H1 (cell line): ENCODE data around the gene BRMS1. TPM values are rescaled to one million over a fixed set of nuclear protein-coding genes. Genes with fewer than 3 reads are reported as not detected.

Experiments
- CTCF ChIA-PET: fragments of 300-600 bp; sonication (Branson Sonifier 250); formaldehyde crosslinking; loops from one replicate; lab custom pipeline; 2021; ENCODE audit not compliant: partially characterized antibody; lab: Charles Lee
- POLR2A ChIA-PET: fragments of 300-600 bp; sonication (Branson Sonifier 250); formaldehyde crosslinking; loops from one replicate; lab custom pipeline; 2021; ENCODE audit warnings: inconsistent platforms; ENCODE audit not compliant: partially characterized antibody; lab: Charles Lee
- DNase-seq, 2 experiments: peaks; one replicate each; pipeline versions ENCODE4 v3.0.0 to v3.0.0-alpha.2; 2010 to 2022; ENCODE audit warnings: low spot score in 2 of 2, low read depth in 1 of 2, mixed read lengths in 1 of 2
- FAIRE-seq: peaks from 2 replicates; lab custom pipeline; 2011; peaks lifted over from hg19 to GRCh38; lab: Jason Lieb, UNC
- H2AFZ ChIP-seq: 2 replicates; pipeline ENCODE4 v1.8.1; 2012; ENCODE audit warnings: low read length, inconsistent platforms
- H2AK5ac ChIP-seq: 2 replicates; pipeline ENCODE4 v1.6.1; 2013; ENCODE audit warnings: low read depth, low read length
- H2BK120ac ChIP-seq: replicated peaks from 2 replicates; pipeline ENCODE3; 2013; ENCODE audit warnings: low read depth, low read length, inconsistent platforms
- H2BK12ac ChIP-seq: 2 replicates; pipeline ENCODE4 v1.6.1; 2013; ENCODE audit warnings: low read depth, low read length
- H2BK15ac ChIP-seq: 2 replicates; pipeline ENCODE4 v1.6.1; 2013; ENCODE audit warnings: low read length
- H2BK20ac ChIP-seq: 2 replicates; pipeline ENCODE4 v1.6.1; 2013; ENCODE audit warnings: low read length
- H2BK5ac ChIP-seq: 2 replicates; pipeline ENCODE4 v1.6.1; 2013; ENCODE audit warnings: low read depth, low read length
- H3K14ac ChIP-seq: 2 replicates; pipeline ENCODE4 v1.6.1; 2013; ENCODE audit warnings: inconsistent platforms; ENCODE audit not compliant: insufficient read length
- H3K18ac ChIP-seq: 2 replicates; pipeline ENCODE4 v1.6.1; 2013; ENCODE audit warnings: low read length; ENCODE audit errors: extremely low read depth
- H3K23ac ChIP-seq: 2 replicates; pipeline ENCODE4 v1.6.1; 2013; ENCODE audit warnings: inconsistent platforms; ENCODE audit not compliant: insufficient read length
- H3K23me2 ChIP-seq: 2 replicates; pipeline ENCODE4 v1.6.1; 2013; ENCODE audit warnings: low read depth, low read length
- H3K27ac ChIP-seq: 2 replicates; pipeline ENCODE4 v1.6.1; 2011; ENCODE audit warnings: low read depth, low read length, inconsistent platforms
- H3K27me3 ChIP-seq, 4 experiments: replicated peaks in 1 of 4; 1 replicate in 1 of 4; 2 replicates in 3 of 4; pipeline versions ENCODE4 v1.6.1 to v1.8.1; 2011 to 2013; ENCODE audit warnings: low read length in 3 of 4, mild to moderate bottlenecking in 3 of 4, inconsistent platforms in 2 of 4, mixed read lengths in 2 of 4, moderate library complexity in 1 of 4; ENCODE audit not compliant: control insufficient read depth in 3 of 4, insufficient read depth in 3 of 4; ENCODE audit errors: extremely low read depth in 1 of 4
- H3K36me3 ChIP-seq, 4 experiments: 2 replicates each; pipeline versions ENCODE4 v1.6.1 to v1.8.1; 2011 to 2013; ENCODE audit warnings: mild to moderate bottlenecking in 4 of 4, low read length in 3 of 4, moderate library complexity in 2 of 4, control low read depth in 1 of 4, inconsistent platforms in 1 of 4; ENCODE audit not compliant: insufficient read depth in 4 of 4, control insufficient read depth in 2 of 4
- H3K4ac ChIP-seq: replicated peaks from 2 replicates; pipeline ENCODE3; 2013; ENCODE audit warnings: low read length, low read depth, mixed read lengths, inconsistent platforms; ENCODE audit not compliant: insufficient read length
- H3K4me1 ChIP-seq, 4 experiments: replicated peaks in 1 of 4; 1 replicate in 1 of 4; 2 replicates in 3 of 4; pipeline versions ENCODE4 v1.6.1 to v1.8.1; 2011 to 2013; ENCODE audit warnings: low read length in 3 of 4, inconsistent platforms in 2 of 4, mixed read lengths in 1 of 4; ENCODE audit not compliant: insufficient read depth in 4 of 4, control insufficient read depth in 3 of 4
- H3K4me2 ChIP-seq, 2 experiments: 2 replicates each; pipeline versions ENCODE4 v1.6.1 to v1.8.1; 2011 to 2013; ENCODE audit warnings: low read depth in 2 of 2, low read length in 2 of 2, control low read depth in 1 of 2, inconsistent platforms in 1 of 2, mild to moderate bottlenecking in 1 of 2; ENCODE audit not compliant: insufficient read depth in 1 of 2
- H3K4me3 ChIP-seq, 4 experiments: fragments of 200-600, 300-600 bp in 1 of 4; sonication (generic), shearing (Covaris generic), sonication (Bioruptor Twin) in 1 of 4; 2 replicates each; pipeline versions ENCODE4 v1.5.1 to v1.8.1; 2011 to 2016; ENCODE audit warnings: low read length in 4 of 4, low read depth in 3 of 4, control low read depth in 2 of 4, inconsistent platforms in 2 of 4, mild to moderate bottlenecking in 2 of 4, mixed read lengths in 1 of 4, moderate library complexity in 1 of 4; ENCODE audit not compliant: insufficient read depth in 2 of 4; ENCODE audit errors: extremely low read depth in 1 of 4
- H3K56ac ChIP-seq: replicated peaks from 2 replicates; pipeline ENCODE3; 2013; ENCODE audit warnings: low read depth, mild to moderate bottlenecking, mixed read lengths, low read length, inconsistent platforms; ENCODE audit not compliant: insufficient read length
- H3K79me1 ChIP-seq: 2 replicates; pipeline ENCODE4 v1.6.1; 2013; ENCODE audit warnings: low read depth, low read length, control low read depth
- H3K79me2 ChIP-seq, 2 experiments: 2 replicates each; pipeline versions ENCODE4 v1.6.1 to v1.8.1; 2012 to 2013; ENCODE audit warnings: low read length in 2 of 2, mild to moderate bottlenecking in 2 of 2, inconsistent platforms in 1 of 2; ENCODE audit not compliant: insufficient read depth in 2 of 2, control insufficient read depth in 1 of 2
- H3K9ac ChIP-seq, 4 experiments: replicated peaks in 1 of 4; 1 replicate in 1 of 4; 2 replicates in 3 of 4; pipeline versions ENCODE4 v1.6.1 to v1.8.1; 2011 to 2013; ENCODE audit warnings: low read depth in 3 of 4, low read length in 3 of 4, control low read depth in 2 of 4, mild to moderate bottlenecking in 2 of 4, moderate library complexity in 2 of 4, inconsistent platforms in 1 of 4; ENCODE audit errors: extremely low read depth in 1 of 4
- H3K9me3 ChIP-seq, 2 experiments: 2 replicates each; pipeline versions ENCODE4 v1.6.1 to v1.8.1; 2012 to 2013; ENCODE audit warnings: mild to moderate bottlenecking in 2 of 2, moderate library complexity in 2 of 2, control low read depth in 1 of 2, inconsistent platforms in 1 of 2, low read depth in 1 of 2, low read length in 1 of 2, mixed read lengths in 1 of 2; ENCODE audit not compliant: insufficient read depth in 2 of 2
- H4K20me1 ChIP-seq, 2 experiments: replicated peaks in 1 of 2; 2 replicates each; pipeline versions ENCODE3 to v1.8.1; 2011 to 2013; ENCODE audit warnings: inconsistent platforms in 2 of 2, low read length in 2 of 2, mild to moderate bottlenecking in 1 of 2; ENCODE audit not compliant: insufficient read depth in 2 of 2, control insufficient read depth in 1 of 2
- H4K5ac ChIP-seq: 2 replicates; pipeline ENCODE4 v1.6.1; 2013; ENCODE audit warnings: low read length, low read depth, mixed read lengths, inconsistent platforms; ENCODE audit not compliant: insufficient read length
- H4K8ac ChIP-seq: 2 replicates; pipeline ENCODE4 v1.8.0; 2013; ENCODE audit warnings: mild to moderate bottlenecking, moderate library complexity, low read length, inconsistent platforms; ENCODE audit not compliant: insufficient read depth; ENCODE audit errors: extremely low read depth
- H4K91ac ChIP-seq: replicated peaks from 2 replicates; pipeline ENCODE3; 2013; ENCODE audit warnings: low read length, mixed read lengths, inconsistent platforms; ENCODE audit not compliant: insufficient read length
- BACH1 ChIP-seq: IDR thresholded peaks from 2 replicates; pipeline ENCODE4 v1.6.1; 2012; ENCODE audit warnings: low read length, improper control_type of control experiment
- BRCA1 ChIP-seq: IDR thresholded peaks from 2 replicates; pipeline ENCODE4 v1.6.1; 2012; ENCODE audit warnings: low read depth, low read length, improper control_type of control experiment
- EZH2 ChIP-seq: fragments of 200-600 bp; sonication (generic); IDR thresholded peaks from 2 replicates; pipeline ENCODE4 v1.7.1; 2012; ENCODE audit warnings: low read depth, mild to moderate bottlenecking, moderate library complexity, low read length, inconsistent platforms; ENCODE audit not compliant: severe bottlenecking
- HDAC6 ChIP-seq: IDR thresholded peaks from one replicate; pipeline ENCODE4 v1.7.1; 2012; ENCODE audit warnings: low read depth, mild to moderate bottlenecking, inconsistent platforms, low read length, moderate library complexity
- MAX ChIP-seq: IDR thresholded peaks from 2 replicates; pipeline ENCODE4 v1.6.1; 2012; ENCODE audit warnings: inconsistent platforms
- SIN3A ChIP-seq, 2 experiments: IDR thresholded peaks in 1 of 2; conservative IDR thresholded peaks in 1 of 2; 2 replicates each; pipeline ENCODE4 v1.6.1; 2011 to 2012; ENCODE audit warnings: low read length in 2 of 2, improper control_type of control experiment in 1 of 2, low read depth in 1 of 2, mild to moderate bottlenecking in 1 of 2
- SIRT6 ChIP-seq: IDR thresholded peaks from one replicate; pipeline ENCODE4 v1.7.1; 2012; ENCODE audit warnings: low read length, inconsistent platforms
- SP1 ChIP-seq: IDR thresholded peaks from 2 replicates; pipeline ENCODE4 v1.6.1; 2011; ENCODE audit warnings: low read depth, low read length
- TEAD4 ChIP-seq: IDR thresholded peaks from 2 replicates; pipeline ENCODE4 v1.6.1; 2012; ENCODE audit warnings: low read depth, low read length, inconsistent platforms, mixed read lengths
- ZNF274 ChIP-seq: IDR thresholded peaks from 2 replicates; pipeline ENCODE4 v1.7.0; 2012; ENCODE audit warnings: low read length, borderline replicate concordance; ENCODE audit errors: extremely low read depth
- WGBS, 2 experiments: shearing (Covaris generic) in 1 of 2; methylation state at CpG; one replicate each; pipeline versions ENCODE4 v1.1.6 to v1.1.7; 2013 to 2015; ENCODE audit warnings: low lambda C conversion rate in 2 of 2, mixed read lengths in 2 of 2, inconsistent platforms in 1 of 2, low coverage in 1 of 2, missing lambda C conversion rate in 1 of 2; ENCODE audit not compliant: insufficient replicate concordance in 2 of 2, insufficient coverage in 1 of 2, insufficient read length in 1 of 2; ENCODE audit errors: extremely low coverage in 1 of 2, missing lambda C conversion rate in 1 of 2; 5-methylcytosine and 5-hydroxymethylcytosine counted together
- polyA plus RNA-seq, 7 experiments: library from polyadenylated mRNA; depleted of rRNA in 3 of 7; stranded (reverse) in 5 of 7; unstranded in 2 of 7; fragments of >200 nt in 5 of 7; fragments of 200-250 nt in 2 of 7; gene quantifications; 1 replicate in 5 of 7; 2 replicates in 1 of 7; 4 replicates in 1 of 7; pipeline versions ENCODE4 v1.2.1 to v1.2.3, GENCODE V29; 2011 to 2013; ENCODE audit warnings: missing spikeins in 2 of 7, mixed read lengths in 2 of 7
- total RNA-seq: library from RNA; stranded (reverse); fragmentation: NEBNext Ultra II Directional; extraction: Animal tissue kit (Norgen Biotek cat#: 25700); gene quantifications from 2 replicates; pipeline ENCODE4 v1.2.1, GENCODE V29; 2021

The BRMS1 gene
- total and polyA plus RNA-seq, 2 of the 8 experiments (the other 6 are each of a cell fraction or from before 2014, with no cell fraction given) = 39.2 to 46.1 TPM

- DNase-seq (no peak), FAIRE-seq (no peak)
- H2BK20ac ChIP-seq = no peak overlapping the region
- no peaks in the 10 kb centered on the region for H3K9me3 ChIP-seq
- no peak overlapping the region for H3K9ac ChIP-seq
- H2AK5ac ChIP-seq = no peak overlapping the region
- H3K23me2 ChIP-seq = no peaks in the 10 kb centered on the region
- WGBS, 2 experiments = 66% methylated on average over 3 of the region's 3 CpGs; no CpG with 5 or more reads in 1 of the 2 experiments
- no peak overlapping the region for H4K5ac ChIP-seq
- H3K23ac ChIP-seq = no peak overlapping the region
- H4K91ac ChIP-seq = no peak overlapping the region
- no peak overlapping the region for H4K8ac ChIP-seq
- CTCF ChIA-PET = interaction anchor here (0.6 to 0.8 kb wide), 4 partner anchors 8 to 31 kb away, joined by 3 to 6 read pairs (median 3); no protein-coding TSS in a partner anchor
- H3K18ac ChIP-seq = no peak overlapping the region
- no peak overlapping the region for H3K4me2 ChIP-seq
- POLR2A ChIA-PET = no interaction called here
- no peak overlapping the region for H3K27ac ChIP-seq
- no peak overlapping the region for H2BK15ac ChIP-seq
- no peak overlapping the region for H2BK120ac ChIP-seq
- no peaks in the 10 kb centered on the region for H3K27me3 ChIP-seq
- H4K20me1 ChIP-seq = no peaks in the 10 kb centered on the region
- H2BK5ac ChIP-seq = no peak overlapping the region
- no peak overlapping the region for H3K4ac ChIP-seq
- no peaks in the 10 kb centered on the region for H3K4me1 ChIP-seq
- H3K79me1 ChIP-seq = no peaks in the 10 kb centered on the region
- TF ChIP-seq BRCA1 (no peak), SIRT6 (no peak), MAX (no peak), HDAC6 (no peak), SIN3A (conservative IDR thresholded peaks at IDR 0.05 in 1 of 2, IDR thresholded peaks at IDR 0.05 in 1 of 2; ENCODE audit: low read depth in 1 of 2, low read length in 2 of 2) (no peak), SP1 (no peak), BACH1 (no peak), TEAD4 (no peak), EZH2 (no peak), ZNF274 (no peak)
- no peaks in the 10 kb centered on the region for H3K79me2 ChIP-seq
- H3K36me3 ChIP-seq = no peaks in the 10 kb centered on the region
- H3K56ac ChIP-seq = no peak overlapping the region
- no peak overlapping the region for H2BK12ac ChIP-seq
- no peak overlapping the region for H3K4me3 ChIP-seq
- H2AFZ ChIP-seq = no peak overlapping the region
- H3K14ac ChIP-seq = no peak overlapping the region
These were observed 49.0 kb upstream of the BRMS1 start for GRCh38 chr11:66393954-66394353.
